ENCODE measurements around the gene HDAC10.

HDAC10 gene

DNA sequence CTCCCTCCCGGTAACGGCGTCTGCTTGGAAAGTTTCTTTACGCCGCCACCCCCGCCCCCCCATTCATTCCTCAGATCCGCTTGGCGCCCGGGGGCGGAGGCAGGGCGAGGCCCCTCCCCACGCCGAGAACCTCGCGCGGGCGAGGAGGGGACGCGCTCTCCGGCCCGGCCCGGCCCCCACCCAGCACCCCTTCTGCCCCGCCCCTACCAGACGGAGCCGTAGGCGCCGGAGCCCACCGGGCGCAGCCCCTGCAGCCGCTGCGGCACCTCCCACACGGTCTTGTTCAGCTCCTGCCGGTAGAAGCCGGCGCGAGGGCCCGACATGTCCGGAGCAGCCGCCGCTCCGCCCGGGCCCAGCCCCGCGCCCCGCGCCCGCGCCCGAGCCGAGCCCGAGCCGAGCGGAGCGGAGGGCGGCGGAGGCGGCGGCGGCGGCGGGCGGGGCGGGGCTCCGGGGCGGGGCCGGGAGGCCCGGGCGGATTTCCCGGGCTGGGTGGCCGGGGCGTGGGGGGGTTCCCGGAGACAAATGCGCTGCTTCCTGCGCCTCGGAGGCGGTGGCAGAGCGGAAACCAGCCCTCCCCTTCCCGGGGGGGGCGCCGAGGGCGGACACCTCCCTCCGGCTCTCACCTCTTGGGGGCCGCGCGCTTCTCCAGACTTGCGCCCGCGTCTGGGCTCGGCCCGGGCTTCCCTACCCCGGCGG lies 19.1 kb upstream of the HDAC10 start, which contains the start of gene MAPK11:
Gene MAPK11 (minus strand): TSS at position 411 of the 696 bp plus-strand sequence. CDS start 88 bp downstream, at position 323.
- H3K4me2 ChIP-seq (ENCODE audit: low read length, poor library complexity, severe bottlenecking): peak within 1 kb of the TSS; percentile 95
- peak within 1 kb of the TSS; percentile 31 for H4K8ac ChIP-seq (ENCODE audit: low read length)
- no peak within 1 kb of the TSS for H2AK5ac ChIP-seq (ENCODE audit: low read length, severe bottlenecking)
- no peak within 1 kb of the TSS for H3K14ac ChIP-seq (ENCODE audit: low read length in 2 of 2)
- peaks cover 14 to 33% of the 10 kb centered on the region in 2 experiments for H3K36me3 ChIP-seq (ENCODE audit: control insufficient read depth in 1 of 2, insufficient read depth in 2 of 2, low read depth in 1 of 2, low read length in 2 of 2)
- peak within 1 kb of the TSS; percentile 61 to 75 for H3K4me3 ChIP-seq (ENCODE audit: insufficient read depth in 1 of 2, low read depth in 1 of 2, low read length in 2 of 2)
- peaks cover 43% of the 10 kb centered on the region for H3K4me1 ChIP-seq (ENCODE audit: control insufficient read depth, insufficient read depth, low read depth, low read length)
- H3K9ac ChIP-seq (ENCODE audit: low read length): peak within 1 kb of the TSS; percentile 43
- peak; percentile 33 for DNase-seq
- peak within 1 kb of the TSS in 1 of 2 experiments; percentile 11 for H3K18ac ChIP-seq (ENCODE audit: low read depth in 1 of 2, low read length in 2 of 2)
- WGBS: 2% methylated on average over 28 of the region's 92 CpGs
- H2BK120ac ChIP-seq (ENCODE audit: low read depth, low read length): no peak within 1 kb of the TSS
- no peak within 1 kb of the TSS for H3K27ac ChIP-seq (ENCODE audit: low read length, poor library complexity, severe bottlenecking)
- H3K27me3 ChIP-seq (ENCODE audit: control insufficient read depth in 1 of 2, insufficient read depth in 1 of 2, low read length in 2 of 2): peaks cover 0 to 15% of the 10 kb centered on the region in 2 experiments
- H3K4ac ChIP-seq (ENCODE audit: low read depth in 1 of 2, low read length in 2 of 2): no peak within 1 kb of the TSS
- no peak within 1 kb of the TSS for H4K91ac ChIP-seq (ENCODE audit: low read length)
- H2BK15ac ChIP-seq (ENCODE audit: low read depth, poor library complexity, severe bottlenecking): peak within 1 kb of the TSS; percentile 35
- H2AFZ ChIP-seq (ENCODE audit: low read depth, low read length): peak within 1 kb of the TSS; percentile 62
- no peak within 1 kb of the TSS for H2BK5ac ChIP-seq (ENCODE audit: low read depth, low read length, poor library complexity, severe bottlenecking)
- peak within 1 kb of the TSS in 1 of 2 experiments; percentile 51 for H3K23ac ChIP-seq (ENCODE audit: low read length in 2 of 2)
- H3K79me1 ChIP-seq (replicated peaks; ENCODE audit: low read length, poor library complexity, severe bottlenecking): no peaks in the 10 kb centered on the region
- H3K9me3 ChIP-seq (ENCODE audit: control insufficient read depth, low read length): no peaks in the 10 kb centered on the region
- H2BK12ac ChIP-seq (ENCODE audit: low read length in 2 of 2): peak within 1 kb of the TSS in 1 of 2 experiments; percentile 18

DNA sequence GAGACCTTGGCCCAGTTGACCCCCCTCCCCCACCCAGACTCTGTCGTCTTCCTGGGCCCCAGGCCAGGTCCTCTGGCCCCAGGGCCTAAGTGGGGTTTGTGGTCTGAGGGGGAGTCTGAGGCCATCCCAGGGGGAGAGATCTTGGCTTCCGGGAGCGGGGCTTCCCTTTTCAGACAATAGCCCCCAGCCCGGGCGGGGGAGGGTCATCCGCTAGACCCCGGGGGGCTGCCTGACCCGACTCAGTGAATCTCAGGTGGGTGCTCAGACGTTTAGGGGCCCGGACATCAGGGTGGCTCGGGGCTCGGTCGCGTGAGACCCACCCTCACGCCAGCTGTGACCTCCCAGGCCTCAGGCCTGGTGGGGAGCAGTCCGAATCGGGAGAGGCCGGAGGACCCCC lies 18.5 kb upstream of the HDAC10 start:
- H2BK15ac ChIP-seq (ENCODE audit: low read depth, poor library complexity, severe bottlenecking): no peak overlapping the region
- H3K18ac ChIP-seq (ENCODE audit: low read depth in 1 of 2, low read length in 2 of 2): peak overlapping the region in 1 of 2 experiments; percentile 11
- H2AFZ ChIP-seq (ENCODE audit: low read depth, low read length): no peak overlapping the region
- H3K14ac ChIP-seq (ENCODE audit: low read length in 2 of 2): no peak overlapping the region
- H4K8ac ChIP-seq (ENCODE audit: low read length): peak overlapping the region; percentile 31
- peaks cover 43% of the 10 kb centered on the region for H3K4me1 ChIP-seq (ENCODE audit: control insufficient read depth, insufficient read depth, low read depth, low read length)
- H3K27me3 ChIP-seq (ENCODE audit: control insufficient read depth in 1 of 2, insufficient read depth in 1 of 2, low read length in 2 of 2): peaks cover 0 to 17% of the 10 kb centered on the region in 2 experiments
- H3K79me1 ChIP-seq (replicated peaks; ENCODE audit: low read length, poor library complexity, severe bottlenecking): no peaks in the 10 kb centered on the region
- no peak overlapping the region for H2BK120ac ChIP-seq (ENCODE audit: low read depth, low read length)
- H2BK5ac ChIP-seq (ENCODE audit: low read depth, low read length, poor library complexity, severe bottlenecking): no peak overlapping the region
- peak overlapping the region in 1 of 2 experiments; percentile 6 for H2BK12ac ChIP-seq (ENCODE audit: low read length in 2 of 2)
- no peak overlapping the region for H4K91ac ChIP-seq (ENCODE audit: low read length)
- H3K27ac ChIP-seq (ENCODE audit: low read length, poor library complexity, severe bottlenecking): no peak overlapping the region
- H3K4me2 ChIP-seq (ENCODE audit: low read length, poor library complexity, severe bottlenecking): peak overlapping the region; percentile 85
- peaks cover 10 to 34% of the 10 kb centered on the region in 2 experiments for H3K36me3 ChIP-seq (ENCODE audit: control insufficient read depth in 1 of 2, insufficient read depth in 2 of 2, low read depth in 1 of 2, low read length in 2 of 2)
- H2AK5ac ChIP-seq (ENCODE audit: low read length, severe bottlenecking): no peak overlapping the region
- no peaks in the 10 kb centered on the region for H3K9me3 ChIP-seq (ENCODE audit: control insufficient read depth, low read length)
- H3K4ac ChIP-seq (ENCODE audit: low read depth in 1 of 2, low read length in 2 of 2): no peak overlapping the region
- 27% methylated on average over 17 of the region's 18 CpGs for WGBS
- no peak overlapping the region for H3K9ac ChIP-seq (ENCODE audit: low read length)
- peak overlapping the region in 1 of 2 experiments; percentile 56 for H3K4me3 ChIP-seq (ENCODE audit: insufficient read depth in 1 of 2, low read depth in 1 of 2, low read length in 2 of 2)
- DNase-seq: no peak
- H3K23ac ChIP-seq (ENCODE audit: low read length in 2 of 2): no peak overlapping the region

DNA sequence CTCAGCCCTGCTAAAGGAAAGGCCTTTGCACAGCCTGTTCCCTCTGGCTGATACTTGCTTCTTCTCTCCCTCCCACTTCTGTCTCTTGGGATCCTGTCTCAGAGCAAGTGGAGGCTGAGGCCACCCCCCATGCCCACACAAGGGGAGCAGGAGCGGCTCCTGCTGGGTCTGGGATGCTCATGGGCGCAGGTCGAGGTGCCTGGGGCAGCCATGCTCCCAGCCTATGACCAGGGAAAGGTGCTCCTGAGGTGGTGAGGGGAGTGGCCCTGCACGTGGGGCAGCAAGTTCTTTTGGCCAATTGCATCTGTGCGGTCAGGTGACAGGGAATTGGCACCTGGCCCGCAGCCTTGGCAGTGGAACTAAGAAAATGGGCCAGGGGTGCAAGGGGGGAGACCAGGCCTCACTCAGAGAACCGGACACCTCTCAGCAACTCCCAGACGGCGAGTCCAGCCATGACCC lies 17.6 kb upstream of the HDAC10 start:
- Histone ChIP-seq H2AK5ac (ENCODE audit: low read length, severe bottlenecking) (no peak overlapping the region), H2BK120ac (ENCODE audit: low read depth, low read length) (no peak overlapping the region), H2BK15ac (ENCODE audit: low read depth, poor library complexity, severe bottlenecking) (no peak overlapping the region), H3K14ac (ENCODE audit: low read length in 2 of 2) (no peak overlapping the region), H3K9ac (ENCODE audit: low read length) (no peak overlapping the region), H3K4me3 (ENCODE audit: insufficient read depth in 1 of 2, low read depth in 1 of 2, low read length in 2 of 2) (no peak overlapping the region), H3K4ac (ENCODE audit: low read depth in 1 of 2, low read length in 2 of 2) (no peak overlapping the region), H3K4me1 (ENCODE audit: control insufficient read depth, insufficient read depth, low read depth, low read length) (peaks cover 39% of the 10 kb centered on the region), H4K8ac (ENCODE audit: low read length) (no peak overlapping the region), H3K27me3 (ENCODE audit: control insufficient read depth in 1 of 2, insufficient read depth in 1 of 2, low read length in 2 of 2) (peaks cover 0 to 17% of the 10 kb centered on the region in 2 experiments), H3K9me3 (ENCODE audit: control insufficient read depth, low read length) (no peaks in the 10 kb centered on the region), H3K4me2 (ENCODE audit: low read length, poor library complexity, severe bottlenecking) (no peak overlapping the region), H2BK12ac (ENCODE audit: low read length in 2 of 2) (no peak overlapping the region), H3K18ac (ENCODE audit: low read depth in 1 of 2, low read length in 2 of 2) (no peak overlapping the region), H3K27ac (ENCODE audit: low read length, poor library complexity, severe bottlenecking) (no peak overlapping the region), H3K36me3 (ENCODE audit: control insufficient read depth in 1 of 2, insufficient read depth in 2 of 2, low read depth in 1 of 2, low read length in 2 of 2) (peaks cover 5 to 29% of the 10 kb centered on the region in 2 experiments), H2AFZ (ENCODE audit: low read depth, low read length) (no peak overlapping the region), H2BK5ac (ENCODE audit: low read depth, low read length, poor library complexity, severe bottlenecking) (no peak overlapping the region), H3K23ac (ENCODE audit: low read length in 2 of 2) (no peak overlapping the region), H3K79me1 (replicated peaks; ENCODE audit: low read length, poor library complexity, severe bottlenecking) (no peaks in the 10 kb centered on the region), H4K91ac (ENCODE audit: low read length) (no peak overlapping the region)
- 98% methylated on average over 9 of the region's 9 CpGs for WGBS
- no peak for DNase-seq

DNA sequence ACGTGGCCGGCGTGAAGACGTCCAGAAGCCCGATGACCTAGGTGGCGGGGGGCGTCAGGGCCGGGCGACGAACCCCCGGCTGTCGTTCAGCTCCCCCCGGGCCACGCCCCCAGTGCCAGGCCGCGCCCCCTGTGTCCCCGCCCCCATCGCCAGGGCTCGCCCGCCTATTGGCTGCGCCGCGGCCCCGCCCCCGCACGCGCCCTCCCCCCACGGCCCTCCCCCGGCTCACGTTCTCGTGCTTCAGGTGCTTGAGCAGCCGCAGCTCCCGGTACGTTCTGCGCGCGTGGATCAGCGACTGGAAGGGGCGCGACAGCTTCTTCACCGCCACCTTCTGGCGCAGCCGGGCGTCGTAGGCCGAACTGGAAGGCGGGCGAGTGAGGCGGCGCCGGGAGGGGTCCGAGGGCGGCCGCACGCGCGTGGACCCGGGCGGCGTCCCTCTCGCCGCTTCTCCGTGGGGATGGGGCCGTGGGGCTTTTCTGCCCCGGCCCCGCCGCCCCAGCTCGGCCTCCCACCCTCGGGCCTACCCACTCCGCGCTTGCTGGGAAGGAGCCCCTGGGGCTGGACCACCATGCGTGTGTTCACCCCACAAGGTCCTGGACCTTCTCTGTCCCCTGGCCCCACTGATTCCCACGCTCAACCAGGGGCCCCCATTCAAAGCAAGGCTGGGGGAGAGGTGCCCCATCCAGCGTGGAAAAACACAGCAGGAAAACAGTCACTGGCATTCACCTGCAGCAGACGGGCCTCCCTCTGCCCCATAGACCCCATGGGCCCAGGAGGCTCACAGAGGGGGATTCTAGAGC lies 16.7 kb upstream of the HDAC10 start:
- Histone ChIP-seq H3K79me1 (replicated peaks; ENCODE audit: low read length, poor library complexity, severe bottlenecking) (no peaks in the 10 kb centered on the region), H3K14ac (ENCODE audit: low read length in 2 of 2) (no peak overlapping the region), H3K36me3 (ENCODE audit: control insufficient read depth in 1 of 2, insufficient read depth in 2 of 2, low read depth in 1 of 2, low read length in 2 of 2) (peaks cover 3 to 26% of the 10 kb centered on the region in 2 experiments), H3K4me1 (ENCODE audit: control insufficient read depth, insufficient read depth, low read depth, low read length) (peaks cover 44% of the 10 kb centered on the region), H3K27ac (ENCODE audit: low read length, poor library complexity, severe bottlenecking) (no peak overlapping the region), H3K23ac (ENCODE audit: low read length in 2 of 2) (no peak overlapping the region), H3K9me3 (ENCODE audit: control insufficient read depth, low read length) (no peaks in the 10 kb centered on the region), H3K4me3 (ENCODE audit: insufficient read depth in 1 of 2, low read depth in 1 of 2, low read length in 2 of 2) (peak overlapping the region in 1 of 2 experiments; percentile 66), H2BK120ac (ENCODE audit: low read depth, low read length) (no peak overlapping the region), H3K4me2 (ENCODE audit: low read length, poor library complexity, severe bottlenecking) (no peak overlapping the region), H2BK15ac (ENCODE audit: low read depth, poor library complexity, severe bottlenecking) (no peak overlapping the region), H2AK5ac (ENCODE audit: low read length, severe bottlenecking) (no peak overlapping the region), H4K91ac (ENCODE audit: low read length) (no peak overlapping the region), H2BK12ac (ENCODE audit: low read length in 2 of 2) (no peak overlapping the region), H2AFZ (ENCODE audit: low read depth, low read length) (no peak overlapping the region), H2BK5ac (ENCODE audit: low read depth, low read length, poor library complexity, severe bottlenecking) (no peak overlapping the region), H3K27me3 (ENCODE audit: control insufficient read depth in 1 of 2, insufficient read depth in 1 of 2, low read length in 2 of 2) (peaks cover 0 to 17% of the 10 kb centered on the region in 2 experiments), H4K8ac (ENCODE audit: low read length) (no peak overlapping the region), H3K9ac (ENCODE audit: low read length) (no peak overlapping the region), H3K18ac (ENCODE audit: low read depth in 1 of 2, low read length in 2 of 2) (no peak overlapping the region), H3K4ac (ENCODE audit: low read depth in 1 of 2, low read length in 2 of 2) (no peak overlapping the region)
- 82% methylated on average over 67 of the region's 75 CpGs for WGBS
- DNase-seq: no peak
